ENCODE data around the gene RAD9B. TPM values are rescaled to one million over a fixed set of nuclear protein-coding genes. Genes with fewer than 3 reads are reported as not detected.

RAD9B gene
- total and polyA plus RNA-seq, 8 donors = 0.16 to 0.28 (median 0.23) TPM; not detected in 1

DNA sequence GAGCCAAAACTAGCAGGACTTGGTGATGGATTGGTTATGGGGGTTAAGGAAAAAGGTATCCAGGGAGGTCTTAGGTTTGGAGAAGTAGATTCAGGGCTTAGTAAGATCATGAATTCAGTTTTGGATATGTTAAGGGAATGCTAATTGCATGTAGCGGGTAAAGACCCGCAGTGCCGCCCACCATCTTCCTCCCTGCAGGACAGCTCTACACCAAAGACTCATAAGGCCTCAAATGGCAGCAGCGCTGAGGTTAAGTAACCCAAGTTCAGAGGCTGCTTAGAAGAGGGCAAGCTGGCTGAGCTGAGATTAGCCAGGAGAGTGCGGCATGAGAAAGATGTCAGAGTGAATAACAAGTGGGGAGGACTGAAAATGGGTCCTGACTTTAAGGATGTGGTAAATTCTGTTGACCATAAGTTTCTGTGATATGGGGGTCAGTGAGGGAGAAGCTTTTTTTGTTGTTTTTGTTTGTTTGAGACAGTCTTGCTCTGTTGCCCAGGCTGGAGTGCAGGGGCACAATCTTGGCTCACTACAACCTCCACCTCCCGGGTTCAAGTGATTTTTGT lies 26.2 kb downstream of the RAD9B start:
- ATAC-seq (no peak), FAIRE-seq (no peak), DNase-seq (no peak)
- H3K4me1 ChIP-seq = peaks cover 0 to 3% (median 0%) of the 10 kb centered on the region in 3 donors
- 95 to 97% methylated on average over 6 of the region's 6 CpGs for WGBS, 2 donors
- intact Hi-C loops (cut with DNase I) = no loop called here
- no peak overlapping the region for H3K4me3 ChIP-seq
- no peaks in the 10 kb centered on the region for H3K27me3 ChIP-seq
- no peak overlapping the region for H3K27ac ChIP-seq
- TF ChIP-seq, protein P1, sequence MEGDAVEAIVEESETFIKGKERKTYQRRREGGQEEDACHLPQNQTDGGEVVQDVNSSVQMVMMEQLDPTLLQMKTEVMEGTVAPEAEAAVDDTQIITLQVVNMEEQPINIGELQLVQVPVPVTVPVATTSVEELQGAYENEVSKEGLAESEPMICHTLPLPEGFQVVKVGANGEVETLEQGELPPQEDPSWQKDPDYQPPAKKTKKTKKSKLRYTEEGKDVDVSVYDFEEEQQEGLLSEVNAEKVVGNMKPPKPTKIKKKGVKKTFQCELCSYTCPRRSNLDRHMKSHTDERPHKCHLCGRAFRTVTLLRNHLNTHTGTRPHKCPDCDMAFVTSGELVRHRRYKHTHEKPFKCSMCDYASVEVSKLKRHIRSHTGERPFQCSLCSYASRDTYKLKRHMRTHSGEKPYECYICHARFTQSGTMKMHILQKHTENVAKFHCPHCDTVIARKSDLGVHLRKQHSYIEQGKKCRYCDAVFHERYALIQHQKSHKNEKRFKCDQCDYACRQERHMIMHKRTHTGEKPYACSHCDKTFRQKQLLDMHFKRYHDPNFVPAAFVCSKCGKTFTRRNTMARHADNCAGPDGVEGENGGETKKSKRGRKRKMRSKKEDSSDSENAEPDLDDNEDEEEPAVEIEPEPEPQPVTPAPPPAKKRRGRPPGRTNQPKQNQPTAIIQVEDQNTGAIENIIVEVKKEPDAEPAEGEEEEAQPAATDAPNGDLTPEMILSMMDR (IDR thresholded peaks at IDR 0.05) = no peak
- H3K9me3 ChIP-seq = no peaks in the 10 kb centered on the region
- H3K36me3 ChIP-seq = no peaks in the 10 kb centered on the region

DNA sequence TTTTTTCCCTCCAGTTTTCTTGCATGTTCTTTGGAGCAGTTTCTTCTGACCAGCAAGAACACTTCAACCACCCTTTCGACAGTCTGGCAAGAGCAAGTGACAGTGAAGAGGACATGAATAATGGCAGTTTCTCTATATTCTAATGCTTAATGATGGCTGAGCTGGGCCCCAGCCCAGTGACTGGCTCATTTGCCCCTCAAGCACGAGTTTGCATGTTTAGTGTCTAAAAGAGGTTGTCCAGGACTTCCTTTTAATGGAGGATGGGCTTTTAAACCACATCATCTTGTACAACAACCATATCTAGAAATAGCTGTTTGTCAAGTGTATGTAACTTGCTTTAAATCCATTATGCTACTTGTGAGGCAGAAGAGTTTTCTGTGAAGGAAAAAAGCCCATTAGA lies 28.4 kb downstream of the RAD9B start:
- FAIRE-seq (no peak), ATAC-seq (no peak), DNase-seq (no peak)
- Histone ChIP-seq H3K36me3 (peaks cover 0 to 7% (median 0%) of the 10 kb centered on the region in 3 donors), H3K9me3 (no peaks in the 10 kb centered on the region), H3K4me1 (peaks cover 0 to 5% (median 0%) of the 10 kb centered on the region in 3 donors), H3K27me3 (no peaks in the 10 kb centered on the region), H3K27ac (no peak overlapping the region), H3K4me3 (no peak overlapping the region)
- intact Hi-C loops (cut with DNase I) = no loop called here
- 73 to 85% methylated on average over 2 of the region's 2 CpGs for WGBS, 2 donors
- TF ChIP-seq, protein P1 (IDR thresholded peaks at IDR 0.05) = no peak

DNA sequence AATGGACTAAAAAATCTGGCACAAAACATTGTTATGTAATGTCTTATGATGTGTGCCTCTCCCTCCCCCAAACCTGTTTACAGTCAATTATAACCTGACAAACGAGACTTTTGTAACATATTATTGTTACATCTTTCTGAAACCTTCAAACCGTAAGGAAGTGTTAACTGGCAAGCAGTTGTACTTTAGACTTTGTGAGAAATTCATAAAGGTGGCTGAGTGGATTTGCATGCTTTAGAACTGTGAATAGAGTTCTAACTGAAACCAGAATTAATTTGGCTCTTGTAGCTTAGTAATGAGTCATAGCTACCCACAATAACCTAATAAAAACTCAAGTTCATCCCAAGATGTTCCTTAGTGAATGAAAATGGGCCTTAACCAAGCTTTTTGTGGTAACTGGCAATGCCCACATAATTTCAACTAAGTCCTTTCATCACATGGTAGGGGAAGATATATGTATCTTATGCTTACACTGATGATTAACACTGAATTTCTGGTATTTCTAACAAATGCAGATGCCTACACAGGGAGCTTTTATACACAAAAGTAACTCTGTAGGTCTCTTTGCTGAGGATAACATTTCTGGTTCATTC lies 29.7 kb downstream of the RAD9B start:
- H3K36me3 ChIP-seq = peaks cover 0 to 12% (median 6%) of the 10 kb centered on the region in 3 donors
- H3K27me3 ChIP-seq = no peaks in the 10 kb centered on the region
- ATAC-seq = peak in 2 of 4 donors; percentile 24 to 55
- intact Hi-C loops (cut with DNase I) = no loop called here
- WGBS, 2 donors = 29 to 33% methylated on average over 2 of the region's 2 CpGs
- no peak overlapping the region for H3K27ac ChIP-seq
- H3K4me3 ChIP-seq = no peak overlapping the region
- peak; percentile 91 for FAIRE-seq
- no peak for DNase-seq
- H3K4me1 ChIP-seq = peaks cover 0 to 5% (median 0%) of the 10 kb centered on the region in 3 donors
- no peaks in the 10 kb centered on the region for H3K9me3 ChIP-seq
- TF ChIP-seq, protein P1 (IDR thresholded peaks at IDR 0.05) = no peak

DNA sequence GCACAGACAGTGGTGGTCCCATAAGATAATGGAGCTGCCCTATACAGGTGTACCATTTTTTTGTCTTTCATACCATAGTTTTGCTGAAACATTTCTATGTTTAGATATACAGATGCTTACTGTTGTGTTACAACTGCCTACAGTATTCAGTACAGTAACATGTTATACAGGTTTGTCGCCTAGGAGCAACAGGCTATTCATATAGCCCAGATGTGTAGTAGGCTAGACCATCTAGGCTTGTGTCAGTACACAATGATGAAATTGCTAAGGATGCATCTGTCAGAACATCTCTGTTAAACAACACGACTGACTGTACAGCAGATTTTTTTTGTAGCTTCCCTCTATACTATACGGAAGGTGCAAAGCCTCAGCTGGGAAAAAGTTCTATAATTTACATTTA lies 30.5 kb downstream of the RAD9B start:
- Histone ChIP-seq H3K36me3 (peaks cover 0 to 12% (median 7%) of the 10 kb centered on the region in 3 donors), H3K27ac (no peak overlapping the region), H3K4me3 (no peak overlapping the region), H3K27me3 (no peaks in the 10 kb centered on the region), H3K9me3 (no peaks in the 10 kb centered on the region), H3K4me1 (peaks cover 0 to 5% (median 0%) of the 10 kb centered on the region in 3 donors)
- WGBS, 2 donors = 82 to 86% methylated on average over 3 of the region's 3 CpGs
- no peak for FAIRE-seq
- no peak for ATAC-seq
- intact Hi-C loops (cut with DNase I) = no loop called here
- no peak for DNase-seq
- TF ChIP-seq, protein P1 (IDR thresholded peaks at IDR 0.05) = no peak

DNA sequence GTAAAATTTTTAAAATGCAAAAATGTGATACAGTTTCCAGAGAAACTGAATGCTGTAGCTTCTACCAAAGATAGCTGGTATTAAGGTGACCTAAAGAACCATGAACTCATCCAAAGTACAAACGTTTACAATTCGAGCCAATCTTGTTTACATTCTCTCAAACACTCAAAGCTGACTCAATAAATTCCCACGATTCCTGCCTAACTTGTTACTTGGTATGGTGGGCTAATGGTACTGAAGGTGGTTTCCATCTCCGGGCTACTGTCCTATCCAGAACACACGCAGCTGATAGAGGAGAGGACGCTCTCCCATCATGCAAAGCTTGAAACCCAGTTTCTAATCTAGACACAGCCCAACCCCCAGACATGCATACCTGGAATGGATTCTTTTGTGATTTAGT lies 31.5 kb downstream of the RAD9B start:
- no peak for FAIRE-seq
- no peak for DNase-seq
- TF ChIP-seq, protein P1 (IDR thresholded peaks at IDR 0.05) = no peak
- peaks cover 0 to 20% (median 7%) of the 10 kb centered on the region in 3 donors for H3K36me3 ChIP-seq
- 27 to 29% methylated on average over 6 of the region's 6 CpGs for WGBS, 2 donors
- H3K27me3 ChIP-seq = no peaks in the 10 kb centered on the region
- intact Hi-C loops (cut with DNase I) = no loop called here
- H3K4me1 ChIP-seq = peaks cover 0 to 5% (median 0%) of the 10 kb centered on the region in 3 donors
- ATAC-seq = peak in 3 of 4 donors; percentile 44 to 74 (median 48)
- H3K4me3 ChIP-seq = no peak overlapping the region
- no peak overlapping the region for H3K27ac ChIP-seq
- no peaks in the 10 kb centered on the region for H3K9me3 ChIP-seq

Measured in pancreas (tissue), 10 donors.